Fibroblast of lung (primary cell): ENCODE data around the gene AGAP9. TPM values are rescaled to one million over a fixed set of nuclear protein-coding genes. Genes with fewer than 3 reads are reported as not detected.

Experiments
- DNase-seq, 2 donors: peaks; one replicate each; pipeline versions ENCODE4 v3.0.0 to v3.0.0-alpha.2; 2010; ENCODE audit warnings: low read depth in 2 of 2
- H2AFZ ChIP-seq: 2 replicates; pipeline ENCODE4 v1.5.1; 2012; ENCODE audit warnings: low read length, control low read depth, inconsistent platforms
- H3K27ac ChIP-seq: 2 replicates; pipeline ENCODE4 v1.5.1; 2011; ENCODE audit warnings: low read length, control low read depth; ENCODE audit not compliant: insufficient read depth
- H3K27me3 ChIP-seq: 2 replicates; pipeline ENCODE4 v1.5.1; 2011; ENCODE audit warnings: mild to moderate bottlenecking, low read length; ENCODE audit not compliant: control insufficient read depth, insufficient read depth
- H3K36me3 ChIP-seq: 2 replicates; pipeline ENCODE4 v1.5.1; 2011; ENCODE audit warnings: low read length; ENCODE audit not compliant: control insufficient read depth, insufficient read depth
- H3K4me1 ChIP-seq: 2 replicates; pipeline ENCODE4 v1.5.1; 2011; ENCODE audit warnings: low read length; ENCODE audit not compliant: control insufficient read depth, insufficient read depth; ENCODE audit errors: extremely low read depth
- H3K4me2 ChIP-seq: 2 replicates; pipeline ENCODE4 v1.5.1; 2011; ENCODE audit warnings: low read length, control low read depth; ENCODE audit not compliant: insufficient read depth; ENCODE audit errors: extremely low read depth
- H3K4me3 ChIP-seq, 4 experiments: fragments of 200-600 bp in 1 of 4; sonication (generic) in 1 of 4; replicated peaks in 1 of 4; 2 replicates each; pipeline ENCODE4 v1.5.1; 2011 to 2016; ENCODE audit warnings: low read length in 4 of 4, low read depth in 3 of 4, mild to moderate bottlenecking in 3 of 4, control low read depth in 2 of 4, inconsistent platforms in 1 of 4, mixed read lengths in 1 of 4; ENCODE audit not compliant: insufficient read depth in 1 of 4; ENCODE audit errors: control extremely low read depth in 1 of 4
- H3K79me2 ChIP-seq: 2 replicates; pipeline ENCODE4 v1.5.1; 2012; ENCODE audit warnings: mild to moderate bottlenecking, low read length, inconsistent platforms; ENCODE audit not compliant: control insufficient read depth, insufficient read depth
- H3K9ac ChIP-seq: 2 replicates; pipeline ENCODE4 v1.5.1; 2011; ENCODE audit warnings: mild to moderate bottlenecking, low read length, control low read depth; ENCODE audit not compliant: insufficient read depth
- H3K9me3 ChIP-seq: 2 replicates; pipeline ENCODE4 v1.5.1; 2012; ENCODE audit warnings: low read depth, low read length; ENCODE audit not compliant: control insufficient read depth, insufficient read depth
- H4K20me1 ChIP-seq: 2 replicates; pipeline ENCODE4 v1.5.1; 2011; ENCODE audit warnings: low read length; ENCODE audit not compliant: control insufficient read depth, insufficient read depth; ENCODE audit errors: extremely low read depth
- CTCF ChIP-seq, 2 donors: IDR thresholded peaks in 1 of 2; conservative IDR thresholded peaks in 1 of 2; 1 replicate in 1 of 2; 2 replicates in 1 of 2; pipeline ENCODE4 v1.5.1; 2011 to 2012; ENCODE audit warnings: low read length in 2 of 2, control low read depth in 1 of 2, inconsistent platforms in 1 of 2, low read depth in 1 of 2, mild to moderate bottlenecking in 1 of 2
- EZH2 ChIP-seq: IDR thresholded peaks from 2 replicates; pipeline ENCODE4 v1.5.1; 2012; ENCODE audit warnings: low read length, control low read depth, mild to moderate bottlenecking; ENCODE audit errors: missing control alignments
- polyA plus RNA-seq, 2 donors: library from polyadenylated mRNA; depleted of rRNA in 1 of 2; stranded (reverse) in 1 of 2; unstranded in 1 of 2; fragments of >200 nt; gene quantifications; 2 replicates each; pipeline ENCODE4 v1.2.1, GENCODE V29; 2011 to 2012; ENCODE audit warnings: missing spikeins in 1 of 2
- total RNA-seq: library from RNA; depleted of rRNA; stranded (reverse); fragments of >200 nt; gene quantifications from 2 replicates; pipeline ENCODE4 v1.2.1, GENCODE V29; 2014

AGAP9 gene
- total and polyA plus RNA-seq, 2 donors (not counting 1 experiment from before 2014, with no cell fraction given) = 2.8 to 3.2 TPM

GRCh38 chr10:47451998-47452494 is 71.4 kb downstream of the AGAP9 start:
- no peaks in the 10 kb centered on the region for H3K36me3 ChIP-seq
- no peak overlapping the region for H2AFZ ChIP-seq
- H3K4me2 ChIP-seq = no peak overlapping the region
- H4K20me1 ChIP-seq = no peaks in the 10 kb centered on the region
- H3K9me3 ChIP-seq = no peaks in the 10 kb centered on the region
- H3K4me1 ChIP-seq = no peaks in the 10 kb centered on the region
- peaks cover 6% of the 10 kb centered on the region for H3K27me3 ChIP-seq
- H3K4me3 ChIP-seq = no peak overlapping the region
- no peak for DNase-seq
- no peaks in the 10 kb centered on the region for H3K79me2 ChIP-seq
- TF ChIP-seq CTCF (conservative IDR thresholded peaks at IDR 0.05 in 1 of 2, IDR thresholded peaks at IDR 0.05 in 1 of 2; ENCODE audit: low read depth in 1 of 2, low read length in 2 of 2) (no peak), EZH2 (no peak)
- H3K9ac ChIP-seq = no peak overlapping the region
- H3K27ac ChIP-seq = no peak overlapping the region

Other genes with a start within 250 kb of the AGAP9 start
- 8.0 and 25.1 TPM in 2 replicates for gene GDF10, start 223.4 kb downstream of the AGAP9 start, total RNA-seq
- gene GDF10, start 223.4 kb downstream of the AGAP9 start, polyA plus RNA-seq = 6.2 and 16.2 TPM in 2 replicates
- not detected in 2 replicates for gene GDF2, start 201.2 kb downstream of the AGAP9 start, total RNA-seq
- gene GDF2, start 201.2 kb downstream of the AGAP9 start, polyA plus RNA-seq = not detected in 2 replicates
- not detected in 2 replicates for gene RBP3, start 175.3 kb downstream of the AGAP9 start, total RNA-seq
- gene RBP3, start 175.3 kb downstream of the AGAP9 start, polyA plus RNA-seq = not detected in 2 replicates
- gene ZNF488, start 139.3 kb downstream of the AGAP9 start, total RNA-seq = under 0.01 TPM in 1 of 2 replicates, not detected in the other
- 0.07 TPM in 2 replicates for gene ZNF488, start 139.3 kb downstream of the AGAP9 start, polyA plus RNA-seq
- 0.26 TPM in 1 of 2 replicates, not detected in the other for gene ANXA8, start 39.5 kb downstream of the AGAP9 start, total RNA-seq
- gene ANXA8, start 39.5 kb downstream of the AGAP9 start, polyA plus RNA-seq = 0.08 and 0.09 TPM in 2 replicates
- gene FAM25G, start 31.9 kb downstream of the AGAP9 start, total RNA-seq = not detected in 2 replicates
- gene FAM25G, start 31.9 kb downstream of the AGAP9 start, polyA plus RNA-seq = not detected in 2 replicates
- not detected in 2 replicates for gene SYT15B, start 240.0 kb upstream of the AGAP9 start, total RNA-seq
- gene SYT15B, start 240.0 kb upstream of the AGAP9 start, polyA plus RNA-seq = 0.02 and 0.03 TPM in 2 replicates